Endodermal cell (in vitro differentiated cells): ENCODE data around the gene COL23A1. TPM values are rescaled to one million over a fixed set of nuclear protein-coding genes. Genes with fewer than 3 reads are reported as not detected.

Experiments
- DNase-seq: peaks from one replicate; pipeline ENCODE4 v3.0.0-alpha.2; 2017
- H3K27ac ChIP-seq: 2 replicates; pipeline ENCODE4 v1.5.1; 2013; ENCODE audit warnings: mild to moderate bottlenecking, low read depth, low read length, moderate library complexity
- H3K27me3 ChIP-seq: 2 replicates; pipeline ENCODE4 v1.6.1; 2013; ENCODE audit warnings: mild to moderate bottlenecking, low read length, moderate library complexity; ENCODE audit not compliant: insufficient read depth, control insufficient read depth, poor library complexity, severe bottlenecking
- H3K36me3 ChIP-seq: 2 replicates; pipeline ENCODE4 v1.7.0; 2013; ENCODE audit warnings: mild to moderate bottlenecking, low read length, moderate library complexity; ENCODE audit not compliant: control insufficient read depth, insufficient read depth
- H3K4me1 ChIP-seq: one replicate; pipeline ENCODE4 v1.7.0; 2013; ENCODE audit warnings: low read length; ENCODE audit not compliant: control insufficient read depth, insufficient read depth
- H3K4me3 ChIP-seq: 2 replicates; pipeline ENCODE4 v1.5.1; 2013; ENCODE audit warnings: mild to moderate bottlenecking, low read length, moderate library complexity
- H3K9ac ChIP-seq: 2 replicates; pipeline ENCODE4 v1.6.1; 2013; ENCODE audit warnings: mild to moderate bottlenecking, low read length, moderate library complexity; ENCODE audit not compliant: poor library complexity, severe bottlenecking; ENCODE audit errors: extremely low read depth
- H3K9me3 ChIP-seq: 2 replicates; pipeline ENCODE4 v1.6.1; 2013; ENCODE audit warnings: mild to moderate bottlenecking, low read length, moderate library complexity; ENCODE audit not compliant: control insufficient read depth
- H3K27ac Mint-ChIP-seq: 2 replicates; pipeline ENCODE4 v1.8.0; 2020; ENCODE audit warnings: mixed read lengths
- H3K27me3 Mint-ChIP-seq: 2 replicates; pipeline ENCODE4 v1.8.0; 2021; ENCODE audit warnings: mild to moderate bottlenecking, mixed read lengths; ENCODE audit not compliant: insufficient read depth
- H3K36me3 Mint-ChIP-seq: 2 replicates; pipeline ENCODE4 v1.8.0; 2020; ENCODE audit warnings: low read depth, mixed read lengths
- H3K4me1 Mint-ChIP-seq: 2 replicates; pipeline ENCODE4 v1.8.0; 2020; ENCODE audit warnings: mixed read lengths
- H3K4me3 Mint-ChIP-seq: 2 replicates; pipeline ENCODE4 v1.8.0; 2020; ENCODE audit warnings: mild to moderate bottlenecking, moderate library complexity, mixed read lengths
- H3K9me3 Mint-ChIP-seq: 2 replicates; pipeline ENCODE4 v1.8.0; 2020; ENCODE audit warnings: mild to moderate bottlenecking, mixed read lengths
- CTCF ChIP-seq: fragments of 200-600 bp; sonication (generic); conservative IDR thresholded peaks from 2 replicates; pipeline ENCODE4 v1.5.0; 2021; ENCODE audit warnings: antibody characterized with exemption, mild to moderate bottlenecking
- WGBS, 2 experiments: methylation state at CpG; one replicate each; pipeline versions ENCODE4 v1.1.5 to v1.1.7; 2013; ENCODE audit warnings: missing lambda C conversion rate in 2 of 2, mixed read lengths in 1 of 2; ENCODE audit not compliant: insufficient coverage in 1 of 2, insufficient read length in 1 of 2; 5-methylcytosine and 5-hydroxymethylcytosine counted together
- total RNA-seq, 2 donors: library from RNA; stranded (reverse); fragmentation: NEBNext Ultra II Directional in 1 of 2; extraction: Animal tissue kit (Norgen Biotek cat#: 25700) in 1 of 2; gene quantifications; 2 replicates in 1 of 2; 3 replicates in 1 of 2; pipeline ENCODE4 v1.2.1, GENCODE V29; 2021

COL23A1 gene
- total RNA-seq, 2 donors from 2014 or later = 50.2 to 71.3 TPM

- no peak for TF ChIP-seq CTCF
These were observed 124.3 kb downstream of the COL23A1 start for GRCh38 chr5:178465861-178466288.

DNA sequence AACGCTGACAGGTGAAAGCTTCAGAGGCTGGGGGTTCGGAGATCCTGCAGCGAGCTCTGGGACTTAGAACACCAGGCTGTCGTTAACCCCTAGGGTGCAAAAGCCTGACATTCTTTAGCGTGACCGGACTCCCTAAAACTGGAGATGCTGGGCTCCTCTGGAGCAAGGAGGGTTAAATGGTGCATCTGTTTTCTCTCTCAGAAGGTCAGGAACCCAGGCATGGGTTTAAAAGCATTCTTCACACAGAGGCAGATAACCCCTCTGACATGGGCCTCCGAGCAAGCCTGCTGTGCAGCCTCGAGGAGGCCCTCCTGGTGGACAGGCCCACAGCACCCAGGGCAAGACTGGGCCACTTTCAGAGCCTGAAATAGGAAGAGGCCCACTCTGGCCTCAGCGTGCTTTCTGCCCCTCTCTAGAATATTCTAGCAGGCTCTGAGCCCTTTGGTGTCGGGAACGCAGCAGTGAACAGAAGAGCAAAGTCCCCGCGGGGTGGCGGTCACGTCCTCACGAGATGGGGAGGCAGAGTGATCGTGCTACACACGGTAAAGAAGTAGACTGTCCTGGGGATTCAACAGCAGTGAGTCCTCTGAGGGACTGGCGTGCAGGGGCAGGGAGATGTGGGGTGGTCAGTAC, 124.8 kb downstream of the COL23A1 start:
- no peak overlapping the region for H3K9ac ChIP-seq
- H3K27me3 Mint-ChIP-seq = no peaks in the 10 kb centered on the region
- peak overlapping the region; percentile 67 for H3K27ac Mint-ChIP-seq
- H3K27ac ChIP-seq = no peak overlapping the region
- peak; percentile 47 for DNase-seq
- H3K36me3 ChIP-seq = no peaks in the 10 kb centered on the region
- no peaks in the 10 kb centered on the region for H3K9me3 Mint-ChIP-seq
- H3K9me3 ChIP-seq = no peaks in the 10 kb centered on the region
- H3K4me3 Mint-ChIP-seq = no peak overlapping the region
- H3K27me3 ChIP-seq = no peaks in the 10 kb centered on the region
- peaks cover 5% of the 10 kb centered on the region for H3K36me3 Mint-ChIP-seq
- 91 to 92% methylated on average over 11 to 19 of the region's 19 CpGs for WGBS, 2 experiments
- no peak overlapping the region for H3K4me3 ChIP-seq
- peaks cover 32% of the 10 kb centered on the region for H3K4me1 Mint-ChIP-seq
- peaks cover 4% of the 10 kb centered on the region for H3K4me1 ChIP-seq
- TF ChIP-seq CTCF = peak; percentile 11

More at GRCh38 chr5:178465861-178466288, 124.3 kb downstream of the COL23A1 start:
- no peaks in the 10 kb centered on the region for H3K36me3 ChIP-seq
- DNase-seq = no peak
- no peaks in the 10 kb centered on the region for H3K27me3 ChIP-seq
- Mint-ChIP-seq H3K27me3 (no peaks in the 10 kb centered on the region), H3K4me3 (no peak overlapping the region), H3K36me3 (peaks cover 5% of the 10 kb centered on the region), H3K4me1 (peaks cover 35% of the 10 kb centered on the region), H3K27ac (peak overlapping the region; percentile 67), H3K9me3 (no peaks in the 10 kb centered on the region)
- H3K4me1 ChIP-seq = peaks cover 7% of the 10 kb centered on the region
- 88 to 90% methylated on average over 12 to 16 of the region's 16 CpGs for WGBS, 2 experiments
- H3K9ac ChIP-seq = no peak overlapping the region
- no peak overlapping the region for H3K27ac ChIP-seq
- H3K9me3 ChIP-seq = no peaks in the 10 kb centered on the region
- no peak overlapping the region for H3K4me3 ChIP-seq

GRCh38 chr5:178464431-178465048, 125.7 kb downstream of the COL23A1 start:
- H3K36me3 ChIP-seq = no peaks in the 10 kb centered on the region
- peaks cover 24% of the 10 kb centered on the region for H3K4me1 Mint-ChIP-seq
- peaks cover under 1% of the 10 kb centered on the region for H3K4me1 ChIP-seq
- peak; percentile 24 for DNase-seq
- H3K27ac Mint-ChIP-seq = no peak overlapping the region
- H3K36me3 Mint-ChIP-seq = peaks cover 5% of the 10 kb centered on the region
- H3K4me3 Mint-ChIP-seq = no peak overlapping the region
- H3K27ac ChIP-seq = no peak overlapping the region
- H3K9me3 ChIP-seq = no peaks in the 10 kb centered on the region
- WGBS, 2 experiments = 87 to 98% methylated on average over 5 to 14 of the region's 14 CpGs
- no peak for TF ChIP-seq CTCF
- no peaks in the 10 kb centered on the region for H3K27me3 ChIP-seq
- no peak overlapping the region for H3K9ac ChIP-seq
- H3K27me3 Mint-ChIP-seq = no peaks in the 10 kb centered on the region
- H3K9me3 Mint-ChIP-seq = no peaks in the 10 kb centered on the region
- no peak overlapping the region for H3K4me3 ChIP-seq
